Measurements from ENCODE around the gene ASCL3.
"Not testable (repeated sequence)": the region's sequence is repeated elsewhere in the genome, so short reads cannot be mapped to it uniquely, and the experiment has no call there.

Gene ASCL3

GRCh38 chr11:8905528-8906165, 37.2 kb downstream of the ASCL3 start:
- no peak for DNase-seq
- Histone ChIP-seq H3K4me1 (ENCODE audit: low read length) (peaks cover 5% of the 10 kb centered on the region; the same call in 1 of the 2 replicates), H3K9me3 (replicated peaks; ENCODE audit: insufficient read depth, low read length) (no peaks in the 10 kb centered on the region), H2AFZ (ENCODE audit: low read length) (no peak overlapping the region), H3K36me3 (replicated peaks; ENCODE audit: insufficient read depth, low read length) (no peaks in the 10 kb centered on the region), H3K9me2 (replicated peaks; ENCODE audit: insufficient read depth, low read length) (no peaks in the 10 kb centered on the region), H3K27ac (ENCODE audit: low read length) (no peak overlapping the region), H3K79me2 (ENCODE audit: low read length) (no peaks in the 10 kb centered on the region), H3F3A (ENCODE audit: insufficient read depth, low read length) (no peaks in the 10 kb centered on the region), H3K9ac (ENCODE audit: low read length) (no peak overlapping the region), H3K4me2 (ENCODE audit: low read depth, low read length) (no peak overlapping the region), H3K4me3 (ENCODE audit: low read length) (no peak overlapping the region), H3K27me3 (replicated peaks; ENCODE audit: insufficient read depth, low read length) (no peaks in the 10 kb centered on the region), H4K20me1 (ENCODE audit: insufficient read depth, low read length) (no peaks in the 10 kb centered on the region)
- TF ChIP-seq EZH2 (optimal IDR thresholded peaks at IDR 0.05; ENCODE audit: low read depth, low read length), result no peak
- TF ChIP-seq EZH2phosphoT487 (IDR thresholded peaks at IDR 0.05; ENCODE audit: low read length), result no peak

GRCh38 chr11:8899119-8899753, 43.6 kb downstream of the ASCL3 start:
- Histone ChIP-seq H4K20me1 (ENCODE audit: insufficient read depth, low read length) (no peaks in the 10 kb centered on the region), H2AFZ (ENCODE audit: low read length) (no peak overlapping the region), H3K9ac (ENCODE audit: low read length) (no peak overlapping the region), H3K9me3 (replicated peaks; ENCODE audit: insufficient read depth, low read length) (no peaks in the 10 kb centered on the region), H3F3A (ENCODE audit: insufficient read depth, low read length) (no peaks in the 10 kb centered on the region), H3K79me2 (ENCODE audit: low read length) (no peaks in the 10 kb centered on the region), H3K36me3 (replicated peaks; ENCODE audit: insufficient read depth, low read length) (no peaks in the 10 kb centered on the region), H3K4me2 (ENCODE audit: low read depth, low read length) (no peak overlapping the region), H3K27ac (ENCODE audit: low read length) (no peak overlapping the region), H3K4me3 (ENCODE audit: low read length) (no peak overlapping the region), H3K9me2 (replicated peaks; ENCODE audit: insufficient read depth, low read length) (no peaks in the 10 kb centered on the region), H3K4me1 (ENCODE audit: low read length) (no peaks in the 10 kb centered on the region), H3K27me3 (replicated peaks; ENCODE audit: insufficient read depth, low read length) (no peaks in the 10 kb centered on the region)
- TF ChIP-seq EZH2phosphoT487 (IDR thresholded peaks at IDR 0.05; ENCODE audit: low read length) (no peak), EZH2 (optimal IDR thresholded peaks at IDR 0.05; ENCODE audit: low read depth, low read length) (no peak), CTCF (IDR thresholded peaks at IDR 0.05; ENCODE audit: low read length) (no peak)
- DNase-seq, result no peak

- not testable (repeated sequence) for H3K4me2 ChIP-seq (ENCODE audit: low read depth, low read length)
These were observed 51.6 kb downstream of the ASCL3 start for GRCh38 chr11:8891185-8891584.

More at GRCh38 chr11:8891185-8891584, 51.6 kb downstream of the ASCL3 start:
- H3F3A ChIP-seq (ENCODE audit: insufficient read depth, low read length); H3K9me2 ChIP-seq (replicated peaks; ENCODE audit: insufficient read depth, low read length); H3K27ac ChIP-seq (ENCODE audit: low read length); H2AFZ ChIP-seq (ENCODE audit: low read length); H3K4me3 ChIP-seq (ENCODE audit: low read length); H3K4me1 ChIP-seq (ENCODE audit: low read length); H4K20me1 ChIP-seq (ENCODE audit: insufficient read depth, low read length); H3K9ac ChIP-seq (ENCODE audit: low read length); DNase-seq; H3K79me2 ChIP-seq (ENCODE audit: low read length); H3K36me3 ChIP-seq (replicated peaks; ENCODE audit: insufficient read depth, low read length); H3K27me3 ChIP-seq (replicated peaks; ENCODE audit: insufficient read depth, low read length); H3K9me3 ChIP-seq (replicated peaks; ENCODE audit: insufficient read depth, low read length): not testable (repeated sequence)

Data from MM.1S (cell line).